Heart left ventricle (tissue), 13 donors: ENCODE results near the gene PACS2.

Experiments
- POLR2A ChIP-seq, 2 donors: fragments of 450-650 bp; IDR thresholded peaks; one replicate each; pipeline ENCODE4 v1.6.1; 2017; ENCODE audit warnings: antibody characterized with exemption in 2 of 2, mild to moderate bottlenecking in 2 of 2, moderate library complexity in 2 of 2
- TF ChIP-seq, protein P1 (sequence below), 12 donors: fragments of 200-600 bp; sonication (generic) in 4 of 12; IDR thresholded peaks; one replicate each; pipeline versions ENCODE4 v1.5.0 to v1.8.0; 2018 to 2022; ENCODE audit warnings: antibody characterized with exemption in 12 of 12, mild to moderate bottlenecking in 5 of 12
- donor health status: ischemic (EF 13 %, LVEDD 7.1; RV severe dilation, severe dysfunction).
- donor health status: DM: no; HTN: yes; CAD: no.
- donor health status: DM: no; HTN: no; CAD: no.
- donor health status: ischemic (EF 25% LVEDD 6.9; RV normal size, moderate dysfunction).
- donor health status: ischemic (EF 25% LVEDD 5.7; RV mildly dilated, moderate dysfunction).
- donor health status: ischemic (EF 35%, LVEDD 5.7; RV mildly dilated, moderate dysfunction).
- donor health status: nonischemic (EF 11% LVEDD 7.7; RV severe dilation, severe dysfunction).
- donor health status: DM: yes; HTN: yes; CAD: no.
- donor health status: PGD.
- donor health status: ischemic (EF 29% LVEDD 5.4; RV normal size, mild dysfunction).
- donor health status: nonischemic (EF 23%, LVEDD 6.1; RV moderate dilation, normal function).

DNA sequence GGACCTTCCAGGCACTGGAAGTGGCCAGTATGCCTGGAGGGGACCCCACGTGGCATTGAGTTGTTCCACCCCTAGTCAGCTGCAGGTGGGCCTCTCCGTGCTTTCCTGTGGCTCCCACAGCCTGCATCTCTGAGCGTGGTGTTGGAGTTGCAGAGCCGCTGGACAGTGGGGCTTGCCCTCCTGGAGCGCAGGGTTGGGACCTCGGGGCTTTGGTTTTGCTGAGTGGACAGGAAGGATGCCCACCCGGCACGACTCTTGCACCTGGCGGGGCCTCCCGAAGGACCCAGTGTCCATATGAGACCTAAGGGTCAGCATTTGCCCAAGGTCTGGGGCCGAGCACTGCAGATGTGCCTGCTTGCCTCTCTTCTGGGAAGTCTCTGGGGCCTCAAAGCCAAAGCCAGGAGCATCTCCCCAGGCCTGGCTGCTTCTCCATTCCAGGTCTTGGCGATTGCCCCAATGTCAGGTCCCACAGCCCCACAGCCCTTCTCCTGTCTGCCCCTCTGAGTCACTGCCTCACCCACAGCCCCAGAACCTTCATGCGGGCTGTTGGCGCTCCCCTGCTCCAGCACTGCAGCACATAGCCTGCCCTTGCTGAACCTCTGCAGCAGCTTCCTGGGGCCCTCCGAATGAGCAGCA is 1.5 kb downstream of the PACS2 start:
- TF ChIP-seq, protein P1, sequence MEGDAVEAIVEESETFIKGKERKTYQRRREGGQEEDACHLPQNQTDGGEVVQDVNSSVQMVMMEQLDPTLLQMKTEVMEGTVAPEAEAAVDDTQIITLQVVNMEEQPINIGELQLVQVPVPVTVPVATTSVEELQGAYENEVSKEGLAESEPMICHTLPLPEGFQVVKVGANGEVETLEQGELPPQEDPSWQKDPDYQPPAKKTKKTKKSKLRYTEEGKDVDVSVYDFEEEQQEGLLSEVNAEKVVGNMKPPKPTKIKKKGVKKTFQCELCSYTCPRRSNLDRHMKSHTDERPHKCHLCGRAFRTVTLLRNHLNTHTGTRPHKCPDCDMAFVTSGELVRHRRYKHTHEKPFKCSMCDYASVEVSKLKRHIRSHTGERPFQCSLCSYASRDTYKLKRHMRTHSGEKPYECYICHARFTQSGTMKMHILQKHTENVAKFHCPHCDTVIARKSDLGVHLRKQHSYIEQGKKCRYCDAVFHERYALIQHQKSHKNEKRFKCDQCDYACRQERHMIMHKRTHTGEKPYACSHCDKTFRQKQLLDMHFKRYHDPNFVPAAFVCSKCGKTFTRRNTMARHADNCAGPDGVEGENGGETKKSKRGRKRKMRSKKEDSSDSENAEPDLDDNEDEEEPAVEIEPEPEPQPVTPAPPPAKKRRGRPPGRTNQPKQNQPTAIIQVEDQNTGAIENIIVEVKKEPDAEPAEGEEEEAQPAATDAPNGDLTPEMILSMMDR (IDR thresholded peaks at IDR 0.05) = no peak
- no peak for TF ChIP-seq POLR2A (IDR thresholded peaks at IDR 0.05)
